ENCODE measurements around the gene NCAPD3. TPM values are rescaled to one million over a fixed set of nuclear protein-coding genes. Genes with fewer than 3 reads are reported as not detected.

The NCAPD3 gene
- total and polyA plus RNA-seq, 2 donors (not counting 3 experiments of a cell fraction or from before 2014, with no cell fraction given), result 22.6 to 43.8 TPM

- TF ChIP-seq JUN (IDR thresholded peaks at IDR 0.05; ENCODE audit: borderline replicate concordance, insufficient read depth, insufficient read length, low read depth), result no peak
- TF ChIP-seq CTCF (IDR thresholded peaks at IDR 0.05; ENCODE audit: extremely low read depth in 1 of 2, insufficient read depth in 1 of 2, low read depth in 1 of 2, low read length in 2 of 2), result peak; percentile 5 to 9
- POLR2A ChIA-PET, result no interaction called here
- H3K9me3 ChIP-seq (replicated peaks; ENCODE audit: control insufficient read depth, insufficient read depth, low read length), result no peaks in the 10 kb centered on the region
- no peaks in the 10 kb centered on the region for H4K20me1 ChIP-seq (replicated peaks; ENCODE audit: control insufficient read depth, extremely low read depth, insufficient read depth, low read length)
- H3K27me3 ChIP-seq (ENCODE audit: control insufficient read depth in 2 of 2, insufficient read depth in 2 of 2, low read length in 2 of 2), result peaks cover 24 to 32% of the 10 kb centered on the region in 2 experiments
- H3K4me2 ChIP-seq (ENCODE audit: insufficient read depth, low read length), result no peak overlapping the region
- no peaks in the 10 kb centered on the region for H3K9me1 ChIP-seq (replicated peaks; ENCODE audit: control insufficient read depth, extremely low read depth, insufficient read depth, low read length)
- H3K4me1 ChIP-seq (ENCODE audit: control insufficient read depth, extremely low read depth, insufficient read depth, low read length), result no peaks in the 10 kb centered on the region
- no peak overlapping the region for H3K4me3 ChIP-seq (replicated peaks in 1 of 3; ENCODE audit: insufficient read depth in 1 of 3, low read depth in 1 of 3, low read length in 3 of 3)
- H2AFZ ChIP-seq (ENCODE audit: low read depth, low read length), result no peak overlapping the region
- BruUV-seq (replicated peaks), result no TSS peak
- H3K27ac ChIP-seq (ENCODE audit: insufficient read depth, low read depth, low read length), result no peak overlapping the region
- no peaks in the 10 kb centered on the region for H3K79me2 ChIP-seq (ENCODE audit: control insufficient read depth, insufficient read depth, low read length)
- H3K36me3 ChIP-seq (ENCODE audit: control insufficient read depth in 2 of 2, extremely low read depth in 1 of 2, insufficient read depth in 2 of 2, low read length in 2 of 2), result no peaks in the 10 kb centered on the region
- dilution Hi-C loops (cut with MboI; ENCODE audit: extremely low pct_ligation_motif_present, low sequenced_read_pairs), result no loop called here
- FAIRE-seq, result no peak
- intact Hi-C loops (cut with micrococcal nuclease), result no loop called here
- CTCF ChIA-PET, result interaction anchor here (1.8 kb wide), 1 partner anchor 9 kb away, joined by 8 read pairs; no protein-coding TSS in a partner anchor
- no peak for DNase-seq (ENCODE audit: low read depth, low spot score)
- H3K9ac ChIP-seq (replicated peaks; ENCODE audit: extremely low read depth, insufficient read depth, low read length), result no peak overlapping the region
These were observed 46.5 kb upstream of the NCAPD3 start for GRCh38 chr11:134270250-134270714.

- dilution Hi-C loops (cut with MboI; ENCODE audit: extremely low pct_ligation_motif_present, low sequenced_read_pairs) (no loop called here), intact Hi-C loops (cut with micrococcal nuclease) (no loop called here)
- CTCF ChIA-PET, result no interaction called here
- TF ChIP-seq MYC (IDR thresholded peaks at IDR 0.05; ENCODE audit: low read depth, low read length) (no peak), POLR2A (IDR thresholded peaks at IDR 0.05; ENCODE audit: low read depth, low read length) (no peak), POLR2AphosphoS5 (IDR thresholded peaks at IDR 0.05; ENCODE audit: insufficient read depth, low read depth, low read length) (no peak), EZH2 (IDR thresholded peaks at IDR 0.05; ENCODE audit: borderline replicate concordance, low read depth, low read length, severe bottlenecking) (no peak), MAX (IDR thresholded peaks at IDR 0.05; ENCODE audit: insufficient read depth, insufficient read length) (no peak), GATA2 (IDR thresholded peaks at IDR 0.05; ENCODE audit: insufficient read depth, insufficient read length, low read depth, low read length) (no peak), FOS (IDR thresholded peaks at IDR 0.05; ENCODE audit: borderline replicate concordance, insufficient read depth, low read length) (no peak), CTCF (IDR thresholded peaks at IDR 0.05; ENCODE audit: extremely low read depth in 1 of 2, insufficient read depth in 1 of 2, low read depth in 1 of 2, low read length in 2 of 2) (no peak), JUN (IDR thresholded peaks at IDR 0.05; ENCODE audit: borderline replicate concordance, insufficient read depth, insufficient read length, low read depth) (no peak)
- no peaks in the 10 kb centered on the region for H3K9me3 ChIP-seq (replicated peaks; ENCODE audit: control insufficient read depth, insufficient read depth, low read length)
- POLR2A ChIA-PET, result no interaction called here
- no TSS peak for BruUV-seq (replicated peaks)
- FAIRE-seq (no peak), DNase-seq (ENCODE audit: low read depth, low spot score) (no peak)
- peaks cover 9% of the 10 kb centered on the region in 2 experiments for H3K27me3 ChIP-seq (ENCODE audit: control insufficient read depth in 2 of 2, insufficient read depth in 2 of 2, low read length in 2 of 2)
- no peaks in the 10 kb centered on the region for H3K79me2 ChIP-seq (ENCODE audit: control insufficient read depth, insufficient read depth, low read length)
- H3K36me3 ChIP-seq (ENCODE audit: control insufficient read depth in 2 of 2, extremely low read depth in 1 of 2, insufficient read depth in 2 of 2, low read length in 2 of 2), result no peaks in the 10 kb centered on the region
- no peak overlapping the region for H3K9ac ChIP-seq (replicated peaks; ENCODE audit: extremely low read depth, insufficient read depth, low read length)
- H3K4me2 ChIP-seq (ENCODE audit: insufficient read depth, low read length), result no peak overlapping the region
- H4K20me1 ChIP-seq (replicated peaks; ENCODE audit: control insufficient read depth, extremely low read depth, insufficient read depth, low read length), result no peaks in the 10 kb centered on the region
- H3K27ac ChIP-seq (ENCODE audit: insufficient read depth, low read depth, low read length), result no peak overlapping the region
- no peaks in the 10 kb centered on the region for H3K4me1 ChIP-seq (ENCODE audit: control insufficient read depth, extremely low read depth, insufficient read depth, low read length)
- no peak overlapping the region for H3K4me3 ChIP-seq (replicated peaks in 1 of 3; ENCODE audit: insufficient read depth in 1 of 3, low read depth in 1 of 3, low read length in 3 of 3)
- H2AFZ ChIP-seq (ENCODE audit: low read depth, low read length), result no peak overlapping the region
- no peaks in the 10 kb centered on the region for H3K9me1 ChIP-seq (replicated peaks; ENCODE audit: control insufficient read depth, extremely low read depth, insufficient read depth, low read length)
These were observed 44.2 kb upstream of the NCAPD3 start for GRCh38 chr11:134267966-134268365.
